Vagina (tissue), 2 donors: ENCODE results near the gene HOXD4.

ENCODE experiments used
- POLR2A ChIP-seq, 2 donors: fragments of 450-650 bp; IDR thresholded peaks; one replicate each; pipeline ENCODE4 v1.6.1; 2017; ENCODE audit warnings: antibody characterized with exemption in 2 of 2, mild to moderate bottlenecking in 2 of 2, moderate library complexity in 2 of 2
- POLR2AphosphoS5 ChIP-seq, 2 donors: sonication (generic); formaldehyde crosslinking; IDR thresholded peaks; one replicate each; pipeline ENCODE4 v1.9.0; 2017; ENCODE audit warnings: antibody characterized with exemption in 2 of 2, mild to moderate bottlenecking in 2 of 2, low read depth in 1 of 2; ENCODE audit not compliant: insufficient read depth in 1 of 2

DNA sequence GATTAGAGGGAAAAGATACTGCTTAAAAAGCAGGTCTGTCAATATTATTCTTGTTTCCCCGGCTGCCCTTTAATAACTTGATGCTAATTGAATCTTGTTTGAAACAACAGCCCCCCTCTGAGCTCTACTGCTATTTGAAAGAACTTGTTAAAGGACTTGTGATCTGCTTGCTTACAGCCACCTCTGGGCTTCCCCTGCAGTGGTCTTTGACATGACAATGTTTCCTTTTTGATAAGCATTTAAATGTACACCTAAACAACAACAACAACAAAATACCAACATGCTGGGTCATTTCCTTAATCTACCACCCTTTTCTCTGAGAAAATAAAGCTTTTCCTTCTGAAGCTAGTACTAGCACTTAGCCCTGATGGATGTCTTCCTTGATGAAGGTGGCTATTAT lies 41.0 kb downstream of the HOXD4 start:
- no peak for TF ChIP-seq POLR2AphosphoS5 (IDR thresholded peaks at IDR 0.05; ENCODE audit: insufficient read depth in 1 of 2, low read depth in 1 of 2)
- TF ChIP-seq POLR2A (IDR thresholded peaks at IDR 0.05): no peak
